Fibroblast of skin of right quadriceps (primary cell): Measurements from ENCODE around the gene BCL3.
"Not testable (repeated sequence)": the region's sequence is repeated elsewhere in the genome, so short reads cannot be mapped to it uniquely, and the experiment has no call there.

Source experiments
- DNase-seq: peaks from one replicate; pipeline ENCODE4 v3.0.0-alpha.2; 2013

Gene BCL3

DNA sequence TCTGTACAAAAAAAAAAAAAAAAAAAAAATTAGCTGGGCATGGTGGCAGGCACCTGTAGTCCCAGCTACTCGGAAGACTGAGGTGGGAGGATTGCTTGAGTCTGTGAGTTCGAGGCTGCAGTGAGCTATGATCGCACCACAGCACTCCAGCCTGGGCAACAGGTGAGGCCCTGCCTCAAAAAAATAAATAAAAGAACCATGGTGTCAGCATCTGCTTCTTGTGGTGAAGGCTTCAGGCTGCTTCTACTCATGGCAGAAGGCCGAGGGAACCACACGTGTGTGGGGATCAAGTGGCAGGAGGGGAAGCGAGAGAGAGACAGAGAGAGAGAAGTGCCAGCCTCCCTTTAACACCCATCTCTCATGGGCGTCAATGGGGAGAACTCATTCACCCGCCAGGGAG, 13.5 kb downstream of the BCL3 start:
- no peak for DNase-seq

DNA sequence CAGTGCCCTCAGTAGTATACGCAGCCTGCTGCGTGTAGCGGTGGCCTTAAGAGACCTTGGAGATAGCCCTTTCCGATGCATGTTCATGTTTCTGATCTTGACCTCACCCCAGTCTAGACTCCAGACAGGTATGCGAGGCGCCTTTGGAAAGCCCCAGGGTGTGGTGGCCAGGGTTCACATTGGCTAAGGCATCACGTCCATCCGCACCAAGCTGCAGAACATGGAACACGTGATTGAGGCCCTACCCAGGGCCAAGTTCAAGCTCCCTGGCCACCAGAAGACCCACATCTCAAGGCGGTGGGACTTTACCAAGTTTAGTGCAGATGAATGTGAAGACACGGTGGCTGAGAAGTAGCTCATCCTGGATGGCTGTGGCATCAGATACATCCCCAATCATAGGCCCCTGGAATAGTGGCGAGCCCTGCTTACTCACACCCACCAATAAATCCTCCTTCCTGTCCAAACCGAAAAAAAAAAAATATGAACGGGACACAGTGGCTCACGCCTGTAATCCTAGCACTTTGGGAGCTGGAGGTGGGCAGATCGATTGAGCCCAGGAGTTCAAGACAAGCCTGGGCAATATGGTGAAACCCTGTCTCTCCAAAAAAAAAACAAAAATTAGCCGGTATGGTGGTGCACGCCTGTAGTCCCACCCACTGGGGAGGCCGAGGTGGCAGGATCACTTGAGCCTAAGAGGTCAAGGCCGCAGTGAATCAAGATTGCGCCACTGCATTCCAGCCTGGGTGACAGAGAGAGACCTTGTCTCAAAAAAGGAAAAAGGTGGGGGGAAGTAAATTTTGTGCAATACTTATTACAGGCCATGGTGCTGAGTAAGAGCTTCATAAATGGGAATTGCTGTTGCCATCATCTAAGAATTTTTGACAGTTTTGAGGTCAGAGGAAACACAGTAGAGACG, 16.8 kb downstream of the BCL3 start:
- DNase-seq: peak; percentile 63

DNA sequence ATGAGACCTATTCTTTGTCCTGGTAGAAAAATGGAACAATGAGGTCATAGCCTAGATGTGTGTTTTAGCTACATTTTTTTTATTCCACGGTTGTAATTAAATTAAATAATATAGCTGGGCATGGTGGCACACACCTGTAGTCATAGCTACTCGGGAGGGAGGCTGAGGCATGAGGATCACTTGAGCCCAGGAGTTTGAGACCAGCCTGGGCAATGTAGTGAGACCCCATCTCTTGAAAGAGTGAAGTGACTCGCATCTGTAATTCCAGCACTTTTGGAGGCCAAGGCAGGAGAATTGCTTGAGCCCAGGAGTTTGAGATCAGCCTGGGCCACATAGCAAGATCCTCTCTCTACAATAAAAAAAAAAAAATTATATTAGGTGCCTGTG, 17.4 kb downstream of the BCL3 start:
- DNase-seq: no peak

DNA sequence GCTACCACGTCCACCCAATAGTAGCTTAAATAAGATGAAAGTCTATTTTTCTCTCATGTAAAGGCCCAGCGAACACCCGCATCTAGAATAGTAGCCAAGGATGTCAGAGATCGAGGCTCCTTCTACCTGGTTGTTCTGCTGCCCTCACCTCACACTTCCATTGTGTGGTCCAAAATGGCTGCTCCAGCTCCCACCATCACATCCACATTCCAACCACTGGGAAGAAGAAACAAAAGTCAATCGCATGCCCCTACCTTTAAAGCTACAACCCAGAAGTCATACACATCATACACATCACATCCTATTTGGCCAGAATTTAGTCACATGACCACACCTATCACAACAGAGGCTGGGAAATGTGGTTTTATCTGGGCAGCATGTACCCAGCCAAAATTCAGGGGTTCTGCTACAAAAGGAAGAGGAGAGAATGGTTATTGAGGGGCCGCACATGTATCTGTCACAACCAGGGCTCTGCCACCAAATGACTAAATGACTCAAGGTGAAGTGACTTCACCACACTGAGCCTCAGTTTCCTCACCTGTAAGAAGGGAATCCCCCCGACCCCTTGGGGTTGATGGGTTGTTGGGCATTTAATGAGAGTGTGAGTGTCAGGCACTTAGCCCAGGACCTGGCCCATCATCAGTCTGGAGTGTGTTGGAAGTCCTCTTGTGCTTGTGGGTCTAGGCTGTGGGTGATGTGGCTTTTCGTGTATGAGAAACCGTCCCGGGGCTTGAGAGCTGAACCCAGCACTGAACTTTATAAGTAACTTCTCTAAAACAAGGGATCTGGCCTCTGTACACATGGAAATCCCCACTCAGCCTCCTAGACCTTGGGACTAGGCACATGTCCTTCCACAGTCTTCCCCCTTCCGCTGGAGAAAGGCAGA, 19.0 kb downstream of the BCL3 start:
- no peak for DNase-seq

DNA sequence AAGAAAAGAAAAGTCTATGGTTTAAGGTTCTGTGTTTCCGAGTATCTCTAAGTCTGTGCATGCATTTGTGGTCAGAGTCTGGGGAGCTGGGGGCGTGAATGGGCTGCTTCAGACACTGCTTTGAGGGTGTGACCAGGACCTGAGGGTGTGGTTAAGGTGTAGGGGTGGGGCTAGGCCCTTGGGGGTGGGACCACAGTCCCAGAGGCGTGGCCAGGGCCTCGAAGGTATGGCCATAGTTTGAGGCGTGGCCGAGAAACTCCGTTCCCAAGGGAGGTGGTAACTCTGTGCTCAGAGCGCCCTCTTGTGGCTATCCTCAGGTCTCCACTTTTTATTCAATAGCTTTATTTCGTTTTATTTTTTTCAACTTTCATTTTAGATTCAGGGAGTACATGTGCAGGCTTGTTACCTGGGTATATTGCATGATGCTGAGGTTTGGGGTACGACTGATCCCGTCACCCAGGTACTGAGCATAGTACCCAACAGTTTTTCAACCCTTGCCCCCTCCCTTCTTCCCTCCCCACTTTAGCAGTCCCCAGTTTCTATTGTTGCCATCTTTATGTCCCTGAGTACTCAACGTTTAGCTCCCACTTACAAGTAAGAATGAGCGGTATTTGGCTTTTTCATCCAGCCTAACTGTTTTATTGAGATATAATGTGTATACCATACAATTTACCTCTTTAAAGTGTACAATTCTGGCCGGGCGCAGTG, 22.2 kb downstream of the BCL3 start:
- DNase-seq: peak; percentile 90

DNA sequence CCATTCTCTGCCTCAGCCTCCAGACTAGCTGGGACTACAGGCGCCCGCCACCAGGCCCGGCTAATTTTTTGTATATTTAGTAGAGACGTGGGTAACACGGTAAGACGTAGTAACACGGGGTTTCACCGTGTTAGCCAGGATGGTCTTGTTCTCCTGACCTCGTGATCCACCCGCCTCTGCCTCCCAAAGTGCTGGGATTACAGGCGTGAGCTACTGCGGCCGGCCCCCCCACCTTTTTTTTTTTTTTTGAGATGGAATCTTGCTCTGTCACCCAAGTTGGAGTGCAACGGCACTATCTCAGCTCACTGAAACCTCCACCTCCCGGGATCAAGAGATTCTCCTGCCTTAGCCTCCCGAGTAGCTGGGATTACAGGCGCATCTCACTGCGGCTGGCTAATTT, 23.6 kb downstream of the BCL3 start:
- not testable (repeated sequence) for DNase-seq

DNA sequence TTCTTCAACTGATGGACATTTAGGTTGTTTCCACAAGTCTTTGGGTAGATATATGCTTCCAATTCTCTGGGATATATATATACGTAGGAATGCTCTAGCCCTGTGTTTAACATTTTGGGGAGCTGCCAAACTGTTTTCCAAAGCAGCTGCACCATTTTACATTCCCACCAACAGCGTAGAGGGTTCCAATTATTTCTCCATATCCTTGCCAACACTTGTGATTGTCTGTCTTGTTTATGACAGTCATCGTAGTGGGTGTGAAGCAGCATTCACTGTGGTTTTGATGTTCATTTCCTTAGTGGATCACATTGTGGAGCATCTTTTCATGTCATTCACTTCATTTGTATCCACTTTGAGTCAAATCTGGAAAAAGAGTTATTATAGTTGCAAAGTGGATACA, 24.5 kb downstream of the BCL3 start:
- DNase-seq: peak; percentile 74

DNA sequence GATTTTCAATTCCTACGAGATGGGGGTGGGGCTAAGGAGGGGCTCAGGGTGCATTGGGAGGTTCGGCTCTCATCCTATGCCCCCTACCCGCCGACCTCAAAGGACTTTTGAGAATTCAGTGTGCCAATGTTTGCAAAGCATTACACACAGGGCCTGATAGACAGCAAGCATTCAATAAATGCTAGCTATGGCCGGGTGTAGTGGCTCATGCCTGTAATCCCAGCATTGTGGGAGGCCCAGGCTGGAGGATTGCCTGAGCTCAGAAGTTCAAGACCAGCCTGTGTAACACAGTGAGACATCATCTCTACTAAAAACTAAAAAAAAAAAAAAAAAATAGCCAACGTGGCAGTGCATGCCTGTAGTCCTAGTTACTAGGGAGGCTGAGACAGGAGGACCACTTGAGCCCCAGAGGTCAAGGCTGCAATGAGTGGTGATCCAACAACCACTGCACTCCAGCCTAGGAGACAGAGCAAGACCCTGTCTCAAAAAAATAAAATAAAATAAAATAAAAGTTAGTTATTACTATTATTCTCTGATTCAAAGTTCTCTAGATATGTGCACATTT, 27.2 kb downstream of the BCL3 start:
- DNase-seq: no peak

DNA sequence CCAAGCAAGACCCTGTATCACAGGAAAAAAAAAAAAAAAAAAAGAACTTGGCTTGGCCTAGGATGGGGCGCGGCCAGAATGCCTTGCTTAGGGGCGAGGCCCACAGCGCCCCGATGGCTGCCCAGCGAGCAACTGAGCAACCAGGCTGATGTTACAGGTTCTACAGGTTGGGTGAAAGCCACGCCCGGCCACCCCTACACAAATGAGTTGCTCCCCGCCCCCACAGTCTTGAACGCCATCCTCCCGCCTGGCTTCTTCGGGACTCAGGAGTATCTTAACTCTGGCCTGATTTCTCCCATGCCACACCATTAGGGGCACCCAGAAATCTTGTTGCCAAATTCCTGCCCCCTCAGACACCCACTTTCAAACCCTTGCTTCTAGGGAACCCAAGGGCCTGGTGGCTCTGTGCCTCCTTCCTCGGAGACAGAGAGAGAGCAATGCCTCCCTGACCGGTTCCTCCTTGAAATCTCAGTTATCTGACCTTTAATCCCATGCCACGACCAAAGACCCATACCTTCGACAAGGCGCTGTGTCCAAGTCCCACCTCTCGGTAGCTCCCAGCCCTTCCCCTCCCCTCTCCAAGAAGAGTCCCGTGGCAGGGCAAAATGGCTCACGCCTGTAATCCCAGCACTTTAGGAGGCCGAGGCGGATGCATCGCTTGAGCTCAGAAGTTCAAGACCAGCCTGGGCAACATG, 28.0 kb downstream of the BCL3 start:
- DNase-seq: no peak

DNA sequence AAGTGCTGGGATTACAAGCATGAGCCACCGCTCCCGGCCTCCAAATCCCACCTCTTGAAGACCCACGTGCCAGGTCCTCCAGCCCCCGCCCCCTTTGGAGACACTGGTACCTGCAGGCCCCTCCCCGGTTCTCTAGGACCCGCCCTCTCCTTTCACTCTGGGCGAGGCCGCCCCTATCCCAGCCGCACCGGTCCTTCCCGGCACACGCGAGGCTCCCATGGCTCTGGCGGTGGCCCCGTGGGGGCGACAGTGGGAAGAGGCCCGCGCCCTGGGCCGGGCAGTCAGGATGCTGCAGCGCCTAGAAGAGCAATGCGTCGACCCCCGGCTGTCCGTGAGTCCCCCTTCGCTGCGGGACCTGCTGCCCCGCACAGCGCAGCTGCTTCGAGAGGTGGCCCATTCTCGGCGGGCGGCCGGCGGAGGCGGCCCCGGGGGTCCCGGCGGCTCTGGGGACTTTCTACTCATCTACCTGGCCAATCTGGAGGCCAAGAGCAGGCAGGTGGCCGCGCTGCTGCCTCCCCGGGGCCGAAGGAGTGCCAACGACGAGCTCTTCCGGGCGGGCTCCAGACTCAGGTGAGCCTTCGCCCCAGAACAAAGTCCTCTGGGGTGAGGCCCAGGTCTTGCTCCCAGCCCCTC, 29.3 kb downstream of the BCL3 start, which contains the start of gene CBLC:
CBLC (plus strand) TSS at position 176 of the 633 bp plus-strand sequence; CDS start at position 218, 42 bp downstream.
- no peak for DNase-seq

DNA sequence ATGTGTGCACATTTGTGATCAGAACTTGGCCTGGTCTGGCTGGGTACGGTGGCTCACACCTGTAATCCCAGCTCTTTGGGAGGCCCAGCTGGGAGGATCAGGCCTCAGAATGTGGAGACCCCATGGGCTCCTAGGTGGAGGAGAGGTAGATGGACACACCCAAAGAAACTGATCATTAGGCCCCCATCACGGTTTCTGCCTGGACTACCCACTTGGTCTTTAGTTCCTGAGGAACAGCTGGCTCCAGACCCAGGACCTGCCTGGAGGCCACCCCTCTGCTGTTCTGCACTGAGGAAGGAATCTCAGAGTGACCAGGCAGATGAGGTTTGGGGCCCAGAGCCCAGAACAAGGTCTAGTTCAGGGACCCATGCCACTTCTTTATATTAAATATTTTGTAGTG, 30.6 kb downstream of the BCL3 start:
- DNase-seq: no peak

DNA sequence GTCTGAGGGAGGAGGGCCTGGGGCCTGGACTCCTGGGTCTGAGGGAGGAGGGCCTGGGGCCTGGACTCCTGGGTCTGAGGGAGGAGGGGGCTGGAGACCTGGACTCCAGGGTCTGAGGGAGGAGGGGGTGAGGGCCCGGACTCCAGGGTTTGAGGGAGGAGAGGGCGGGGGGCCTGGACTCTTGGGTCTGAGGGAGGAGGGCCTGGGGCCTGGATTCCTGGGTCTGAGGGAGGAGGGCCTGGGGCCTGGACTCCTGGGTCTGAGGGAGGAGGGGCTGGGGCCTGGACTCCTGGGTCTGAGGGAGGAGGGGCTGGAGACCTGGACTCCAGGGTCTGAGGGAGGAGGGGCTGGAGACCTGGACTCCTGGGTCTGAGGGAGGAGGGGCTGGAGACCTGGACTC, 33.2 kb downstream of the BCL3 start:
- DNase-seq: not testable (repeated sequence)

DNA sequence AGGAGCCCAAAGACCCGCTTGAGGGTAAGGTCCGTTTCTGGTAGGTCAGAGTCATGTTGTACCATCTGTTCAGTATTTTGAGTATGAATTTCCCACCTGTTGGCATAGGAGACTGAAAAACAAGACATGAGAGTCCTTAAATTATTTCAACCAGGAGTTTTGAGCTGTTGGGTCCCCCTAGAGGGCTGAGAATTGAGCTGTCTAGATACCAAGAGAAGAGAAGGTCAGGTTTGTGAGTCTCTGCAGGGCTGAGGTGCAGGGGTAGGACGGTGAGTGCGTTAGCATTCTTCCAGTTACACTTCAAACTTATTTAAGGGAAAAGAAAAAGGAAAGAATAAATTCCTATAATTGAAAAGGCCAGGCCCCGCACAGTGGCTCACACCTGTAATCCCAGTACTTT, 34.2 kb downstream of the BCL3 start:
- no peak for DNase-seq

DNA sequence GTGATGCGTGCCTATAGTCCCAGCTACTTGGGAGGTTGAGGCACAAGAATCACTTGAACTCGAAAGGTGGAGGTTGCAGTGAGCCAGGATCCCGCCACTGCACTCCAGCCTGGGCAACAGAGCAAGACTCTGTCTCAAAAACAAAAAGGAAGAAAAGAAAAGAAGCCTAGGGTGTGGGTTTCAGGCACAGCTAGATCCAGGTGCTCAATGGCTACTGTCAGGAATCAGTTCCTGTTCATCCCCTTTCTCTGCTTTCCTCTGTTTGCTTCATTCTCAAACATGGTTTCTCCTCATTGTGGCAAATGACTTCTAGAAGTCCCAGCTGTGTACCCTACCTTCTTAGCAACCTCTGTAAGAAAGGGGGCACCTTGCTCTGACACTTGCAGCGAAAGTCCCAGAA, 35.0 kb downstream of the BCL3 start:
- no peak for DNase-seq

DNA sequence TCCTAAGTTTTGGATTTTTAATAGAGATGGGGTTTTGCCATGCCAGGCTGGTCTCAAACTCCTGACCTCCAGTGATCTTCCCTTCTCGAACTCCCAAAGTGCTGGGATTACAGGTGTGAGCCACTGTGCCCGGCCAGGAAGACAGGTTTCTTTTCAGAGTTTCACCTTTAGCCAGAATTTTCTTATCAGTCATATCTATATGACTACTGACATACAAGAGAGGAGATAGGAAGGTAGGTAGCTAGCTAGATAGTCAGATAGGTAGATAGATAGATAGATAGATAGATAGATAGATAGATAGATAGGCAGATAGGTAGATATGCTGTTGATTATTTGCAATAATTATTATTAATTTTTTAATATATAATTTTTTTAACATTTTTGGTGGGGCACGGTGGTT, 36.8 kb downstream of the BCL3 start:
- no peak for DNase-seq

DNA sequence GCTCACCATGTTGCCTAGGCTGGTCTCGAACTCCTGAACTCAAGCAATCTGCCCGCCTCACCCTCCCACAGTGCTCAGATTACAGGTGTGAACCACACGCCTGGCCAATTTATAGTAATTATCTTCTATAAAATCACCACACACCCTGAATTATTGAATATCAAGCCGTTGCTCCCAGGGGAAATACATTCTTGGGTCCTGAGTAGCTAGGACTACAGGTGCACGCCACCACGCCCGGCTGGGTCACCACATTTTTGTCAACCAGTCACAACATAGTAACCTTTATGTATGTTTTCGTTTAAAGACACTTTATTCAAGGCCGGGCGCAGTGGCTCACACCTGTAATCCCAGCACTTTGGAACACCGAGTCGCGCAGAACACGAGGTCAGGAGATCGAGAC, 37.5 kb downstream of the BCL3 start:
- no peak for DNase-seq

DNA sequence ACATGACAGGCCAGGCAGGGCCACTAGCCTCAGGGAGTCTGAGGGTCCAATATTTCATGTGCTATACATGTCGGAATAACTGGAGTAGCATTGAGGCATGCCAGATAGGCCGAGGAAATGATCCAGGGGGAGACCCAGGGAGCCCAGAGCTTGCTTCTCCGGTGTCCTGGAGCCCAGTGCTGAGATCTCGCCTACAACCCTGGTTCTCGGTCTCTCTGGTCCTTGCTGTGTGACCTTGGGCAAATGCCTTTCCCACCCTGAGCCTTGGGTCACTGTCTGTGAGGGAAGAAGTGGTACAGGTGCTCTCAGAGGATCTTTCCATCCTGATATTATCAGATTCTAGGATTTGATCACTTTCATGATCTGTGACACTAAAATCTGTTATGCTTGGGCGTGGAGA, 40.5 kb downstream of the BCL3 start:
- DNase-seq: no peak

DNA sequence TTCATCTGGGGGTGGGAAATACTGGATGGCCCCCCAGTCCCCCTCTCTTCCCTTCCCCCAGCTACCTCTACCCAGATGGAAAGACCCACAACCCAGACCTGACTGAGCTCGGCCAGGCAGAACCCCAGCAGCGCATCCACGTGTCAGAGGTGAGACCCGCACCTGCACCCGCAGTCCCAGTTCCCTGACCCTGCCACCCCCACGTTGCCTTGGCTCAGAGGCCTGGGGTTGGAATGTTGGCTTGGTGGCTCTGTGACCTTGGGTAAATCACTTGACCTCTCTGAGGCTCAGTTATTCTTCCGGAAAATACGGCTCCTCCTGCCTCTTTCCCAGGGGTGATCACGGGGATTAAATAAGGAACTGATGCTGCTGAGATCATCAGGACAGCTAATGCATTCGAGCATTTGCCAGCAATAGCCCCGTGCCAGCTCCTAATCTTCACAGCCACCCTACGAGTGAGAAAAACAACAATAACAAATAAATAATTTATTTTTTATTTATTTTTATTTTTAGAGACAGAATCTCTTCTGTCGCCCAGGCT, 41.5 kb downstream of the BCL3 start:
- no peak for DNase-seq

DNA sequence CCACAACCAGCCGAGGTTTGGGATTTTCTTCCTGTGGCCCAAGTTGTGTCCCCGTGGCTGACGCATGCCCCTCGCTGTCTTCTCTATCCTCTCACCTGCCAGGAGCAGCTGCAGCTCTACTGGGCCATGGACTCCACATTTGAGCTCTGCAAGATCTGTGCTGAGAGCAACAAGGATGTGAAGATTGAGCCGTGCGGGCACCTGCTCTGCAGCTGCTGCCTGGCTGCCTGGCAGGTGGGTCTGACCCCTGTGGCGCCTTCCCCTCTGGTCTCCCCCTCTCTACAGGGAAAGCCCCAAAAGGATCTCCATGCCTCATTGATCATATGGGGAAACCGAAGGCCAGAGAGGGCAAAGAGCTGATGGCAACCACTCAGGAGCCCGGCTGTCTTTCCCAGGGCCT, 43.8 kb downstream of the BCL3 start:
- no peak for DNase-seq

DNA sequence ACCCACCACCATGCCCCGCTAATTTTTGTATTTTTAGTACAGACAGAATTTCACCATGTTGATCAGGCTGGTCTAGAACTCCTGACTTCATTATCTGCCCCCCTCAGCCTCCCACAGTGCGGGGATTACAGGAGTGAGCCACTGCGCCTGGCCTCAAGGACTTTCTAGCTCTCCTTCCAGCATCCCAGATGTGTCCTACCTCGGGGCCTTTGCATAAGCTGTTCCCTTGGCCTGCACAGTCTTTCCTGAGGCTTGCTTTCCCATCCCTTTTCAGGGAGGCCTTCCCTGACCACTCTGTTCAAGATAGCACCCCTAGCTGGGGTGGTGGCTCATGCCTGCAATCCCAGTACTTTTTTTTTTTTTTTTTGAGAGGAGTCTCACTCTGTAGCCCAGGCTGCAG, 46.1 kb downstream of the BCL3 start:
- DNase-seq: no peak

DNA sequence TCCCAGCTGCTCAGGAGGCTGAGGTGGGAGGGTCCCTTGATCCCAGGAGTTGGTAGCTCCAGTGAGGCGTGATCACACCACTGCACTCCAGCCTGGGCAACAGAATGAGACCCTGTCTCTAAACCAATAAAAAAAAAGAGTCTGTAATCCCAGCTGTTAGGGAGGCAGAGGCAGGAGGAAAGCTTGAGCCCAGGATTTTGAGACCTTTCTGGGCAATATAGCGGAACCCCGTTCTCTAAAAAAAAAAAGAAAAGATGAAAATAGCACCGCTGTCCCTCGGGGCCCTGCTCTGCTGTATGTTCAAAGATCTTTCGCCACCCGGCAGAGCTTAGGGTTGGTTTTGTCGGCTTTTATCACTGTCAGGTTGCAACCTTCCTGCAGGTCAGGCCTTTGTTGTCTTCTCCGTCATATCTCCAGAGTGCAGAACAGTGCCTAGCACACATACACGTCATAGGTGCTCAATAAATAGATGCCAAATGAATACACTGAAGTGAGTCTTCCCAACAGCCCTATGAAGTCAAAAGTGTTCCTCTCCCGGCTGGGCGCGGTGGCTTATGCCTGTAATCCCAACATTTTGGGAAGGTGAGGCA, 47.0 kb downstream of the BCL3 start:
- DNase-seq: no peak
